Uterus (tissue), 2 donors: ENCODE results near the gene RIF1.

Experiments used
- POLR2A ChIP-seq, 2 donors: fragments of 450-650 bp; IDR thresholded peaks; one replicate each; pipeline ENCODE4 v1.6.1; 2016; ENCODE audit warnings: antibody characterized with exemption in 2 of 2, mild to moderate bottlenecking in 1 of 2, moderate library complexity in 1 of 2
- TF ChIP-seq, protein P1 (sequence below), 4 experiments: fragments of 200-600 bp in 2 of 4; fragments of 450-650 bp in 2 of 4; sonication (generic) in 2 of 4; IDR thresholded peaks; one replicate each; pipeline ENCODE4 v1.5.1; 2016 to 2019; ENCODE audit warnings: antibody characterized with exemption in 4 of 4, mild to moderate bottlenecking in 2 of 4, moderate library complexity in 1 of 4

- TF ChIP-seq, protein P1, sequence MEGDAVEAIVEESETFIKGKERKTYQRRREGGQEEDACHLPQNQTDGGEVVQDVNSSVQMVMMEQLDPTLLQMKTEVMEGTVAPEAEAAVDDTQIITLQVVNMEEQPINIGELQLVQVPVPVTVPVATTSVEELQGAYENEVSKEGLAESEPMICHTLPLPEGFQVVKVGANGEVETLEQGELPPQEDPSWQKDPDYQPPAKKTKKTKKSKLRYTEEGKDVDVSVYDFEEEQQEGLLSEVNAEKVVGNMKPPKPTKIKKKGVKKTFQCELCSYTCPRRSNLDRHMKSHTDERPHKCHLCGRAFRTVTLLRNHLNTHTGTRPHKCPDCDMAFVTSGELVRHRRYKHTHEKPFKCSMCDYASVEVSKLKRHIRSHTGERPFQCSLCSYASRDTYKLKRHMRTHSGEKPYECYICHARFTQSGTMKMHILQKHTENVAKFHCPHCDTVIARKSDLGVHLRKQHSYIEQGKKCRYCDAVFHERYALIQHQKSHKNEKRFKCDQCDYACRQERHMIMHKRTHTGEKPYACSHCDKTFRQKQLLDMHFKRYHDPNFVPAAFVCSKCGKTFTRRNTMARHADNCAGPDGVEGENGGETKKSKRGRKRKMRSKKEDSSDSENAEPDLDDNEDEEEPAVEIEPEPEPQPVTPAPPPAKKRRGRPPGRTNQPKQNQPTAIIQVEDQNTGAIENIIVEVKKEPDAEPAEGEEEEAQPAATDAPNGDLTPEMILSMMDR (IDR thresholded peaks at IDR 0.05): no peak
- TF ChIP-seq POLR2A (IDR thresholded peaks at IDR 0.05): no peak
Observed at GRCh38 chr2:151380580-151381235, 29.0 kb upstream of the RIF1 start.
